ENCODE data around the gene MBTPS2.
"Not testable (repeated sequence)": the region's sequence is repeated elsewhere in the genome, so short reads cannot be mapped to it uniquely, and the experiment has no call there.

Gene MBTPS2

DNA sequence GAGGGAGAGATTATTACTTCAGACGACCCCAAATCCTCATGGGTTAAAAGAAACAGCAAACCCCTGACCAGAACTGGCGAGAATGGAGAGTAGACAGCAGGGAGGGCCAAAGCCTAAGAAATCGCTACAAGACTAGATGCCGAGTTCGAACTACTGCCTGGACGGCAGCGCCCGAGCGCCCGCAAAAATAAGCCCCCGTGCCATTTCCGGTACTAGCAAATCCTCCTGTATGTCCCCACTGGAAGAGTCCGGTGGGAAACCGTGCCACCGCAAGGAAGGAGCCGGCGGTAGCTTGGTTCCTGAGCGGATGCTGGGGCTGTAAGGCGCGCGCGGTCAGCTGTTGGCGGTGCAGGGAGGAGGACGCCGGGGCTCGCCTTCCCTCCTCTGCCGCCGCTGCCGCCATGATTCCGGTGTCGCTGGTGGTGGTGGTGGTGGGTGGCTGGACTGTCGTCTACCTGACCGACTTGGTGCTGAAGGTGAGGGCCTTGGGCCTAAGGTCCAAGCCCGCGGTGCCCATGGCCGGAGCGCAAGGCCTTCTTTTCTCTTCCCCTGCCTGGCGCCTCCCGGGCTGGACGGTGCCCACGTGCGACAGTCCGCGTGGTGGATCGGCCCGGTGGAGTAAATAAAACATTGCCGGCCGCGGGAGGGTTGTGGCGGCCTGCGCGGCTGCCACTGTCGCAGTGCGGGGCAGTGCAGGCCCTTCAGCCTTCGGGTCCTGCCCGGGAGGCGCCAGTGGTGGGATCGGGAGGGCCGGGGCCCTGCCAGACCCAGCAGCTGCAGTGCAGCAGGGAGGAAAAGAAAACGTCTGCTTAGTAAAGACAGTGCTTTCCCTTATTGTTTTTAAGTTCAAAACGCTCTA, at the start of gene MBTPS2:
TSS of gene MBTPS2 (plus strand) at position 284 of the 859 bp plus-strand sequence. CDS start at position 402, 118 bp downstream.
- in situ Hi-C loops (cut with HindIII; ENCODE audit: low sequenced_read_pairs) = no loop called here

DNA sequence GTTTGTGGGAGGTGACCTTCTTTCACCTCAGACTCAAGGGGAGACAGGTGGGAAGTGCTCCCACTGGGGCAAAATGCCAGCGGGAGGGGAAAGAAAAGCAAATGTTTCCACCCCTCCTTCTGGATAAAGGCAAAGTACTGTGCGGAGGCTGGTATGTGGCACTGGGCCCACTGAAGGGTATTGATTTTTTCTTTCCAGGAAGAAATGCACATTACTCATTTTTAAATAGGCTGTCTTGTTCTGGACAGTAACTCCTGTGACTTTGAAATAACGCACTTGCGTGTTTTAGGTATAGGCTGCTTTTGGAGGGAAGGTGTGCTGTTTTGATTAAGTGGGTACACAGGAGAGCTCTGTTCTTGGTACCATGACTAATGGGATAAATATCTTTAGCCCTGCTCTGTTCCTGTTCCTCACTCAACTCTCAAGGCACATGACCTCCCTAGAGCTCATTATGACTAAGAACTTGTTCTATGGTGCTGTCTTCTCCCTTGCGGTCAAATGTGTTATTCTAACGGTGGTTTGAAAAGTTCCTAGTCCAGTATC, 40.7 kb upstream of the MBTPS2 start:
- in situ Hi-C loops (cut with HindIII; ENCODE audit: low sequenced_read_pairs) = no loop called here

DNA sequence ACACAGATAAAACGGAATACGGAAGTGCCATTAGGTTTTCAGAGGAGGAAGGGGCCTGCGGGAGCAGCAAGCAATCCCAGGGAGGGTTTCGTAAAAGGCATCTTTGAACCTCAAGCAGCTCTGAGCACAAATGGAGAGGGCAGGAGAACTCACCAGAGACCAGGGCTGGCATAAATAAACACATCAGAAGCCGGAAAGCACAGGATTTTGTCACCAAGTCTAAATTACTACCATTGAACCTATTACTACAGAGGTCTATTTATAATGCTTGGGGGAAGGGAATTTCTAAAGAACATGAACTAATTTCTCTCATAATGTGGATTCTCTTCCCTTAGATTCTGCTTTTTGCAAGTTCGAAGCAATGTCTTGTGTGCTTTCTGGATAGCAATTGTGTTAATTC, 39.6 kb upstream of the MBTPS2 start:
- in situ Hi-C loops (cut with HindIII; ENCODE audit: low sequenced_read_pairs) = no loop called here

DNA sequence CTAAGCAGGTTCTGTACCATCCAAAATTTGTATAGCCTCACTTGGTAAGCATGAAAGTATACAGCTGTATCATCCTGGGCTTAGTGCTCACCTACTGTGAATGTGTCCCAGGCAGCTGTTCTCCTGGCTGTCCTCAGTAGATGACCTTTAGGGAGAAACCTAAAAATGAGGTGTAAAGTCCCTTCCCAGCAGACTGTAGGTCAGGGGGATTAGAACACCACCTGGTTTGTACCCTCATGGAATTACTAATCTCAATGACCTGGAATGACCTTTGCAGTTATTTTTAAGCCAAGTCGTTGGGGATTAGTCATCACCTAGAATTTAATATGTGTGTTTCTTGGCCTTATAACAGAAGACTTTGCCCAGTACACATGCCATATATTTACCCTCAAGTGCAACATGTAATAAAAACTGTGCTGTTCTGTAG, 39.1 kb upstream of the MBTPS2 start:
- in situ Hi-C loops (cut with HindIII; ENCODE audit: low sequenced_read_pairs) = no loop called here

DNA sequence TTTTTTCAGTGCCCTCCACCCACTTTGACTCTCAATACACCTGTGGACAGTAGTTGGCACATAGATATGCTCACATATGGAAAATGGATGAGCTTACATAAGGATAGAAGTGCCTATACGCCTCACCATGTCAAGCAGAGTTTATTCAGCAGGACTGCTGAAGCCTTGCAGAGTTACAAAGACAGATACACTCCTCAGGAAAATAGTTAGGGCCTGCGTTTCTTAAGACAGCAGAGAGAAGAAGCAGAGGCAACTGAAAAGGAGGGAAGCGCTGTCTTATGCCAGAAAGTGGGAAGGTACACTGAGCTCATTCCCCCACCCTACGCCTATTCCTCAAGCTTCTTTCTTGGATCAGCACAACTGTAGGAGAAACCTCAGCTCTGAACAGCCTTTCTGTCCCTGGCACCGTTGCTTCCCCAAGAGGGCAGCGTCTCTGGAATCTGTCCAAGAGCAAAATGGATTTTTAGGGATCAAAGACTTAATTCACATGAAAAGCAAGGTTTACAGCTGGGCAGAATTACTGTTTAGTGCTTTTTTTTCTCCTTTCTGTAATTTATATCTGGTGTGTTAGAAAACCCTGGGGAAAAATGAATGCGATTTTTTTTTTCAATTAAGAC, 37.3 kb upstream of the MBTPS2 start:
- in situ Hi-C loops (cut with HindIII; ENCODE audit: low sequenced_read_pairs) = no loop called here

DNA sequence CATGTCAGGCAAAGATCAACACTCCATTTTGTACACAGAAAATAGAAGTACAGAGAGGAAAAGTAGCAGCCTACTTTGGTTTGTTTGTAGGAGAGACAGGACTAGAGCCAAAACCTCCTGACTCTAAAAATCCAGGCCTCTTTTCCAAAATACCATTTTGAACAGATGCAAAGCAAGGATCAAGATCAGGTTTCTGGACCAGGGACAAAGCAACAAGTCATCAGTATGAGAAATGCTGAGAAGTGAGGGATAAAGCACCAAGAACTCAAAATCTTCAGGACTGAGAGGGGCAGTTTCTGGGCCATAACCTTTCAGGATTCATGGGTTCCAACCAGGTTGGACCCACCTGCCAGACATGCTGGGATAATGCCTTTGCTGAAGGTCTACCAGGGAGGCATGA, 36.6 kb upstream of the MBTPS2 start:
- in situ Hi-C loops (cut with HindIII; ENCODE audit: low sequenced_read_pairs) = no loop called here

DNA sequence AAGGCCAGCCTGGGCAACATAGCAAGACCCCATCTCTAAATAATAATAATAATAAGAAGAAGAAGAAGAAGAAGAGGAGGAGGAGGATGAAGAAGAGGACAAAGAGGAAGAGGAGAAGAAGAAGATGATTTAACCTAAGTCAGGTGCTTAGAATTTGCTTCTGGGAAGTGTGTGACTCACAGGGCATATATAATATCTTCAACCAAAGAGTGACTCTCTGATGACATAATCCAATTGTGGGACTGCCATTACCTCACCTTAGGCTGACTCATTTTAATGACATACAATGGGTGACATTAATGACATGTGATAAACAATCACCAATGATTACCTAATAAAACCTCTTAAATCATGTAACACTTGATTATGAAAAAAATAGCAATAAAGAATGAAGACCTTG, 32.7 kb upstream of the MBTPS2 start:
- in situ Hi-C loops (cut with HindIII; ENCODE audit: low sequenced_read_pairs) = no loop called here

DNA sequence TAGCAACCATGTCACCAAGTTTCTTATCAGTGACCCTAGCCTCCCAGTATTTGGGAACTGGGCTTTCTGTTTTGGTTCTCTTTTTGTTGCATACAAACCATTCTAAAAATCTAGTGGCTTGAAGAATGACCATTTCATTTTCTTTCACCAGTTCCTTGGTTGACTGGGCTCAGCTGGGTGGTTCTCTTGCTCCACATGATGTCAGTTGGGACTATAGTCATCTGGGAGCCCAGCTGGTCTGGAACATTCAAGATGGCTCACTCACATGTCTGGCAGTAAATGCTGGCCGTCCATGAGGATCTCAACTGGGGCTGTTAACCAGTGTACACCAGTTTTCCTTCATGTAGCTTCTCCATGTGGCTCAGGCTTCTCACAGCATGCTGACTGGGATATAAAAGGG, 27.6 kb upstream of the MBTPS2 start:
- in situ Hi-C loops (cut with HindIII; ENCODE audit: low sequenced_read_pairs) = no loop called here

DNA sequence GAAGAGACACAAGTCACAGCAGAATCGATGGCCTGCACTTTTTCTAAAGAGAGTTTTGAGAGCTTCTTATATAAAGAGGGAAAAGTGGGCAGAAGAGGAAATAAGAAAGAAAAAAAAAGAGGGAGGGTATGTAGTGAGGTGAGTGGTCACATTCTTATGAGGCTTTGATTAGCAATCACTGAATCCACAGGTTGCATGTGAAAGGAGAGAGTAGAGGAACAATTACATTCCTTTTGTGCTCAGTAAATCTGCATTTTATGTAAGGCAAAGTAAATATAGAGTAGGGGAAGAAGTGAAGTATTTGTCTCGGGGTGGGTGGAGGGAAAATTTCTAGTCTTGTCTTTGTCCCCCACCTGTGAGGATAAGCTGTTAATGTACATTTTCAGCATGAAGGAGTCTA, 26.8 kb upstream of the MBTPS2 start:
- in situ Hi-C loops (cut with HindIII; ENCODE audit: low sequenced_read_pairs) = no loop called here

DNA sequence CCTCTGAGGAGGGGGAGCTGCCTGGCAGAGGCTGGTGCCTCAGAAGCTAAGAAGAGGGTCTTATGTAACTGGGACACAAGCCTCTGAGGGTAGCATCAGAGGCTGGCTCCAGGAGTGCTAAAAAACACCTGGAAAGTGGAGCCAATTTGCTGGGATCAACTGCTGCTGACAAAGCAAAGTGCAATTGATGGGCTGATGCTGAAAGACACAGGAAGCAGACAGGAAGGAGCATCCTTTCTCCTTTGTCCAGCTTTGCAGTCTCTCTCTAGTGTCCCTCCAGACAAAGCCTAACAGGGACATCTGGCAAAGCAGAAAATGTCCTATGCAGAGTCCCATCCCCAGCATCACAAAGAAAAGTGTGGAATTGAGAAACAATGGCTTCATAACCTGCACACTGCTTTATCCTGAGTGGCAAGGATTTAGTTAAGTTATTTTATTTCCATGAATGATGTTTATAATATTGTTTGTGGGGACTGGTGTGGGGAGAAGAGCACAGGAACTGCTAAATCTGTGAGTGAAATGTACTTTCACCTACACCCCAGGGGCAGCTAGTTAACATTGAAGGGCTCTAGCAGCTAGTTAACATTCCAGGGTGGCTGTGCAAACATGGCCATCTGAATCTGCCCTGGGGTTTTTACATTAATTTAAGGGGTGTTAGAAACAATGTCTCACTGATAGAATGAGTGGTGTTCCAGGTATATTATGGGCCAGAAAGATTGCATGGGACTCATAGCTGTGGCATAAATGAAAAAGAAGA, 25.6 kb upstream of the MBTPS2 start:
- in situ Hi-C loops (cut with HindIII; ENCODE audit: low sequenced_read_pairs) = no loop called here

DNA sequence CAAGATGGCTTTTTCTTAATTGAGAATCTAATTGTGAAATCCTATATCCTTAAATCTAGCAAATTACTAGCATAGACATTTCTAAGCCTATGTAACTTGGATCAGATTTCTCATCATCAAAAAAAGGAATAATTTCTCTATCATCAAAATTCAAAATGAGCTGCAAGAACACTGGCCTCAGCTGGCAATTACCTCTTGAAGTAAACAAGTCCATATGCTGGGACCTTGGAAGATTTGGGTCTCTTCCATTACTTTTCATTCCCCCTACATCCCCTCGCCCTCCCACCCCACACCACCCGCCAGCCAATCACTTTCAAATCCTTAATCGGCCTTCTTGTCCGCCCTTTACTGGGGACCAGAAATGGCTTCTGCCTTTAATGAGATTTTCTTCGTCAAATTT, 23.3 kb upstream of the MBTPS2 start:
- in situ Hi-C loops (cut with HindIII; ENCODE audit: low sequenced_read_pairs) = no loop called here

DNA sequence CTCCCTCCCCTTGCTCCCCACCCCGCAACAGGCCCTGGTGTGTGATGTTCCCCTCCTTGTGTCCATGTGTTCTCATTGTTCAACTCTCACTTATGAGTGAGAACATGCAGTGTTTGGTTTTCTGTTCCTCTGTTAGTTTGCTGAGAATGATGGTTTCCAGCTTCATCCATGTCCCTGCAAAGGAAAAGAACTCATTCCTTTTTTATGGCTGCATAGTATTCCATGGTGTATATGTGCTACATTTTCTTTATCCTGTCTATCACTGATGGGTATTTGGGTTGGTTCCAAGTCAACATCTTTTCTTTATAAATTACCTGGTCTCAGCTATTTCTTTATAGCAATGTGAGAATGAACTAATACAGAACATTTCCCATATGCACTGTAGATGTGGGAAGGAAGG, 19.2 kb upstream of the MBTPS2 start:
- in situ Hi-C loops (cut with HindIII; ENCODE audit: low sequenced_read_pairs) = not testable (repeated sequence)

DNA sequence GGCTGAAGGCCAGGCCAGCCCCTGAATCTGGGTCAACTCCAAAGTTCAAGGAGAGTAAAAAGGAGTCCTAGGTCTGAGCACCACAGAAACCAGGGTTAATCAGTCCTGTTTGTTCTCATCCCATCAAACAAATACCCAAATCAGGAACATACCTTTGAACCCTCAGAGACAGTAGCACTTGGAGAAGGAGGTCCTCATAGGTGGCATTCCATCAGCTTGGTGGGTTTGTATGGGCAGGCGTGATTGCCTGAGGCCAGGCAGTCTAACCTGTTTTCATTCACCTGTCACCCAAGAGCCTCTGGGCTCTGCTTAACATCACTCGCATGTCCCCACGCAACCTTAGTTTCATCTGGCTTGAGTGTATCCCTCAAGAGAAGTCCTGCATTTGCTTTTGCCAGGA, 17.5 kb upstream of the MBTPS2 start:
- in situ Hi-C loops (cut with HindIII; ENCODE audit: low sequenced_read_pairs) = no loop called here

DNA sequence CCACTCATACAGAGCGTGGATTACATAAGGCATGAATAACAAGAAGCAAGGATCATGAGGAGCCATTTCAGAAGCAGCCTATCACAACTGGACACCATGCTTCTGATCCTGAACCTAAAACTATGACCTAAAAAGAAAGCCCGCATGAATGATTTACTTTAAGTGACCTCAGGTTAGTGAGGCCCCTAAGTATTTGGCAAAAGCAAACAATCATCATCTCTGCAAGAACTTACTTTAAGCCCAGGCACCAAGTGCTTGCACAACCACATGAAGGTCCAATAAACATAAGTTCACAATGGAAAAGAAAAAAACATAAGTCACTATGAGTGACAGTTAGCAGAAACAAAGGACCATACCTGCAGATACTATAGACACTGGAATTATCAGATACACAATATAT, 7.9 kb upstream of the MBTPS2 start:
- in situ Hi-C loops (cut with HindIII; ENCODE audit: low sequenced_read_pairs) = no loop called here

DNA sequence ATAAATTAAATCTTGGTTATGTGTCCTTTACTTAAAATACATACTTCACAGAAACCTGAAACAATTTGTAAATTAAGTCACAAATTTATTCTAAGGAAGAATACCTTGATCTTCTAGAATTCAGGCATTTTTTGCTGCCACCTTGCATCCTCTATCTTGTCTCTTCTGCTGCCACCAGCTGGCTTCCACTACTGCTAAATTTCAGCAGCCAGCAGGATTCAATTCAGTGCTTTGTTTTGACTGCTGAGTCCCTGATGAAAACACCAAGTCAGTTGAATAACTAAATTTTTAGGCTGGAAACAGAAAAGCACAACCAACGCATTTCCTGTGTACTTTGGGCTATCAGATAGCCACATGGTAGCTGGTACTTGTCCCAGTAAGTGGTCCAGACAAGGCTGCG, 2.4 kb upstream of the MBTPS2 start:
- in situ Hi-C loops (cut with HindIII; ENCODE audit: low sequenced_read_pairs) = no loop called here

DNA sequence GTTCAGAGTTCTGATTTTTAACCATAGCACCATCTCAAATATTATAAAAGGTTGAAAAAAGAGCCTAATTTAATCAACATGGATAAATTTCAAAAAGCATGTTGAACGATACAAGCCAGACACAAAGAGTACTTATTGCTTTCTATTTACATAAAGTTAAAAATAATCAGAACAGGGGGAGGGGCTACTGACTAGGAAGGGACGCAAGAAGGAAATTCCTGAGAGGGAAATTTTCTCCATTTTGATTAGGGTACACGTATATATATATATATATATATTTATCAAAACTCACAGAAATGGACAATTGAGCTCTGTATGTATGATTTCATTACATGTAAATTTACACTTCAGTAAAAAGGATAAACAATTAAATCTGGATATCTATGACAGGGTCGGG, 482 bp upstream of the MBTPS2 start:
- in situ Hi-C loops (cut with HindIII; ENCODE audit: low sequenced_read_pairs) = no loop called here

DNA sequence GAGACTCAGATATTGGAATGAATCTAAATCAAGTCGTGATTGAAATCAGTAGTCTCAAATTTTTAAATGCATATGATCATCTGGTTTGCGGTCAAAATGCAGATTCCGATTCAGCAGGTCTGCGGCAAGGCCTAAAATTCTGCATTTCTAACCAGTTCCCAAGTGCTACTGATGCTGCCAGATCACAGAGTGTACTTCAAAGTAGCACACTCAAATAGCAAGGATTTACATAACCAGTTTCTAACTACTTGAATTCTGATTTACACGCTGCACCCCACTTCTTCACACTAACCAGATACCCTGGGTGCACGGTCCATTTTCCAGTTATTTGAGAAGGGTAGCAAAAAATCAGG, 752 bp downstream of the MBTPS2 start:
- in situ Hi-C loops (cut with HindIII; ENCODE audit: low sequenced_read_pairs) = no loop called here

DNA sequence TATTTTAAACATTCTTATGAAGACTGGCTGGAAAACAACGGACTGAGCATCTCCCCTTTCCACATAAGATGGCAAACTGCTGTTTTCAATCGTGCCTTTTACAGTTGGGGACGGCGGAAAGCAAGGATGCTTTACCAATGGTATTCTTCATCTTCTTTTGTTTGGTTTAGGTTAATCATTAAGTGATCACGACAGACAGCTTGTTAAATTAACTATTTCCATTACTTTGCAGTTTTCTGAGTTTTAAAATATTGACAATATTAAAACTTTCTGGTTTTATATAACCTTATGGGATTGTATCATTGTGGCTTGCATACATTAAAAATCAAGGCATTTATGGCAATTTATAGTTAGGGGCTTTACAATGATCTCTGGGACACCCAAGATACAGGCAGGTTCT, 3.8 kb downstream of the MBTPS2 start:
- in situ Hi-C loops (cut with HindIII; ENCODE audit: low sequenced_read_pairs) = no loop called here

DNA sequence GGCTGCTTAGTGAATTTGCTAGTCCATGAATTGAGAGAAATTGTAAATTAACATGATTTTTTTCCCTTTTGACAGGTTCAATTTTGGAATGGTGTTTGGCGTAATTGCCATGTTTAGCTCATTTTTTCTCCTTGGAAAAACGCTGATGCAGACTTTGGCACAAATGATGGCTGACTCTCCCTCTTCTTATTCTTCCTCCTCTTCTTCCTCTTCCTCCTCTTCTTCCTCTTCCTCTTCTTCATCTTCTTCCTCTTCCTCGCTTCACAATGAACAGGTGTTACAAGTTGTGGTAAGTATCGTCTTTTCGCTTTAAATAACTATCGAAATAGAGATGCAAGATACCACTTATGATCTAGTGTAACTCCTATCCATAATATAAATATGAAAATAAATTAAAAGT, 5.7 kb downstream of the MBTPS2 start:
- in situ Hi-C loops (cut with HindIII; ENCODE audit: low sequenced_read_pairs) = no loop called here

DNA sequence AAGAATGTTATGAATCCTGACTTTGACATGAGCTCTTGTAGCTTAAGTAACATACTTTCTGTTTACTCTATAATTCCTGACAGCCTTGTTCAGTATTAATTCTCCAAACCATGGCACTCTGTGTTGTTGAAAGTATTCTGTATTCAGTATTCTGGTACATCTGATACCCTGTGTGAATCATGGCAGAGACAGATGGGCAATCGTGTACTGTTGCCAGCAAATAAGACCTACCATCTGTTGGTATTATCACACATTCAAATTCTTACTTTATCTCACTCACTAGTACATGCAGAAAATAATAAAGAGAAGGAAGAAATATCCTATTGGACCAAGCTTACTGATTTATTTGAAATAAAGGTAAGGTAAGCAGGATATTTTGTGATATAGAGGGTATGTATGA, 7.9 kb downstream of the MBTPS2 start:
- in situ Hi-C loops (cut with HindIII; ENCODE audit: low sequenced_read_pairs) = no loop called here

DNA sequence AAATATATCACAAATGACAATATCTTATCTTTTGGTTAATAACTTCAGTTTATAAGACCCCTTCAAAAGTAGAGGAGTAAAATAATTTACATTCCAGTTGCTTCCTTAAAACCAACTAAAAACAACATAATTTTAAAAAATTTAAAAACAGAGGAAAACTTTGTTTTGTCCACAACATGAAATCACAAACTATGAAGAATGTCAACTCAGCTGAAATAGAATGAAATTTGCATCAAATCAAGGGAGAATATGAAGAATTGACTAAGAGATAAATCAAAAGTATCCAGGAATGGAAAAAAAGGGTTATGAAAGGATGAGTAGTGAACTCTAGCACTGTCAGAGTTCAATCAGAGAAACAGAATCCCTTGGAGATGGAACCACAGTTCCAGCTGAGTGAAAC, 14.2 kb downstream of the MBTPS2 start:
- in situ Hi-C loops (cut with HindIII; ENCODE audit: low sequenced_read_pairs) = no loop called here

DNA sequence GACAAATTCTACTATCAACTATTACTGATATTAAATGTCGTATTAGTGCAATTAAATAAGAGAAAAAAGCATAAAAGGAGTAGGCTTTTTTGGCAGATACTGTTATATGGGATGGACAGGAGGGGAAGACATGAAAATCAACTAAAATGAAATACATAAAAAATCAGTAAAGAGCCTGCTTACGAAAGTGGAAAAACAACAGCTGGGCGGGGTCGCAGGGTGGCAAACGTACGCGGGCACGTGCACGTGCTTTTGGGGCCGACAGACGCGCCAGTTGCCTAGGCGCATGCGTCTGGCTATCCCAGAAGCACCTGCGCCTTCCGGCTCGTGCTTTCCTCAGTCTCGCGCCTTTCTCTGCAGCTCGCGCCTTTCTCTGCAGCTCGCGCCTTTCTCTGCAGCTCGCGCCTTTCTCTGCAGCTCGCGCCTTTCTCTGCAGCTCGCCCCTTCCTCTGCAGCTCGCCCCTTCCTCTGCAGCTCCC, 16.6 kb downstream of the MBTPS2 start, which contains the start of gene YY2:
TSS of gene YY2 (plus strand) at position 51 of the 479 bp plus-strand sequence. CDS start 498 bp downstream, outside the sequence.
- in situ Hi-C loops (cut with HindIII; ENCODE audit: low sequenced_read_pairs) = no loop called here
